Fibroblast of pulmonary artery (primary cell): Measurements from ENCODE around the gene MRAP2.

Source experiments
- DNase-seq: peaks from one replicate; pipeline ENCODE4 v3.0.0-alpha.2; 2010; ENCODE audit warnings: low read depth
- H3K4me3 ChIP-seq: replicated peaks from 2 replicates; pipeline ENCODE4 v1.5.1; 2011; ENCODE audit warnings: low read depth, mild to moderate bottlenecking, control low read depth, low read length, moderate library complexity
- TF ChIP-seq, protein P1 (sequence below): IDR thresholded peaks from 2 replicates; pipeline ENCODE4 v1.5.1; 2011; ENCODE audit warnings: mild to moderate bottlenecking, control low read depth, low read length, inconsistent platforms; ENCODE audit errors: missing control alignments

Gene MRAP2

GRCh38 chr6:84002226-84002625 lies 31.3 kb upstream of the MRAP2 start:
- no peak overlapping the region for H3K4me3 ChIP-seq
- DNase-seq, result no peak
- TF ChIP-seq, protein P1, sequence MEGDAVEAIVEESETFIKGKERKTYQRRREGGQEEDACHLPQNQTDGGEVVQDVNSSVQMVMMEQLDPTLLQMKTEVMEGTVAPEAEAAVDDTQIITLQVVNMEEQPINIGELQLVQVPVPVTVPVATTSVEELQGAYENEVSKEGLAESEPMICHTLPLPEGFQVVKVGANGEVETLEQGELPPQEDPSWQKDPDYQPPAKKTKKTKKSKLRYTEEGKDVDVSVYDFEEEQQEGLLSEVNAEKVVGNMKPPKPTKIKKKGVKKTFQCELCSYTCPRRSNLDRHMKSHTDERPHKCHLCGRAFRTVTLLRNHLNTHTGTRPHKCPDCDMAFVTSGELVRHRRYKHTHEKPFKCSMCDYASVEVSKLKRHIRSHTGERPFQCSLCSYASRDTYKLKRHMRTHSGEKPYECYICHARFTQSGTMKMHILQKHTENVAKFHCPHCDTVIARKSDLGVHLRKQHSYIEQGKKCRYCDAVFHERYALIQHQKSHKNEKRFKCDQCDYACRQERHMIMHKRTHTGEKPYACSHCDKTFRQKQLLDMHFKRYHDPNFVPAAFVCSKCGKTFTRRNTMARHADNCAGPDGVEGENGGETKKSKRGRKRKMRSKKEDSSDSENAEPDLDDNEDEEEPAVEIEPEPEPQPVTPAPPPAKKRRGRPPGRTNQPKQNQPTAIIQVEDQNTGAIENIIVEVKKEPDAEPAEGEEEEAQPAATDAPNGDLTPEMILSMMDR, result no peak

GRCh38 chr6:84003131-84003530 lies 30.4 kb upstream of the MRAP2 start:
- no peak overlapping the region for H3K4me3 ChIP-seq
- DNase-seq, result no peak
- TF ChIP-seq, protein P1, result no peak

GRCh38 chr6:84003654-84004053 lies 29.9 kb upstream of the MRAP2 start:
- H3K4me3 ChIP-seq, result no peak overlapping the region
- DNase-seq, result no peak
- TF ChIP-seq, protein P1, result no peak

- no peak overlapping the region for H3K4me3 ChIP-seq
- no peak for DNase-seq
- TF ChIP-seq, protein P1, result no peak
Observed at GRCh38 chr6:84007871-84008270, 25.7 kb upstream of the MRAP2 start.

- TF ChIP-seq, protein P1, result no peak
- H3K4me3 ChIP-seq, result no peak overlapping the region
- no peak for DNase-seq
Observed at GRCh38 chr6:84013354-84013753, 20.2 kb upstream of the MRAP2 start.

DNA sequence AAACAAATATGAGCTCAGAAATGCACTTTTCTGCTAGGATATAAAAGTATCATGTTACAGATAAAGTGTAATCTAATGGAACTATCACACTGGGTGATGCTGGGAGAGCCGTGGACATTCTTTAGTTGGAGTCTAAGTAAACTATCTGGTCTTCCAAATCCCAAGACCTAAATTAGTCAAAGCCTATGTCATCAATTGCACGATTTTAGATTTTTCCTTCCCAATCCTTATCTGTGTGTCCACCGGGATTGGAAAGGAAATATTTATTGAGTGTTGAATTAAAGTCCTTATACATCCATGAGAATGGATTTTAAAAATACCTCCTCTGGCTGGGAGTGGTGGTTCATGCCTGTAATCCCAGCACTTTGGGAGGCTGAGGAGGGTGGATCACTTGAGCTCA lies 19.6 kb upstream of the MRAP2 start:
- H3K4me3 ChIP-seq, result no peak overlapping the region
- TF ChIP-seq, protein P1, result no peak
- DNase-seq, result no peak

DNA sequence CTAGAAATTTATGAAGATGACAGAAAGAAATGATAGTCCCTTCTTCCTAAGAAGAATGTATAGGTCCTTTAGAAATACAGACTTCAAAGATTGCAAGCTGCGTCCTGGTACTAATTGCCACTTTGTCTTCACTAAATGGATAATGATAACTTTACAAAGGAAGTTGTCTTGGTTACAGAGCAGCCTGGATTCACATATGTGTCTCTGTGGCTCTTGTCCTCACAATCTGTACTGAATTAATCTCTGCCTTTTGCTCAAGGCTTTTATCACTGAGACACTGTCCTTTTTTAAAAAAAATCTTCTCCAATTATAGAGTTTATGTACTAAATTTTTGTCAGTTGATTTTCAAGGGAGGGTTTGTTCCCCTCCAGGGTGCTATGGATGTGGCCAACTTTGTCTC lies 17.5 kb upstream of the MRAP2 start:
- TF ChIP-seq, protein P1, result no peak

More for the DNA sequence above, 17.5 kb upstream of the MRAP2 start:
- DNase-seq, result no peak
- H3K4me3 ChIP-seq, result no peak overlapping the region
